ENCODE results near the gene ACRBP.
"Not testable (repeated sequence)": the region's sequence is repeated elsewhere in the genome, so short reads cannot be mapped to it uniquely, and the experiment has no call there.

ACRBP gene

DNA sequence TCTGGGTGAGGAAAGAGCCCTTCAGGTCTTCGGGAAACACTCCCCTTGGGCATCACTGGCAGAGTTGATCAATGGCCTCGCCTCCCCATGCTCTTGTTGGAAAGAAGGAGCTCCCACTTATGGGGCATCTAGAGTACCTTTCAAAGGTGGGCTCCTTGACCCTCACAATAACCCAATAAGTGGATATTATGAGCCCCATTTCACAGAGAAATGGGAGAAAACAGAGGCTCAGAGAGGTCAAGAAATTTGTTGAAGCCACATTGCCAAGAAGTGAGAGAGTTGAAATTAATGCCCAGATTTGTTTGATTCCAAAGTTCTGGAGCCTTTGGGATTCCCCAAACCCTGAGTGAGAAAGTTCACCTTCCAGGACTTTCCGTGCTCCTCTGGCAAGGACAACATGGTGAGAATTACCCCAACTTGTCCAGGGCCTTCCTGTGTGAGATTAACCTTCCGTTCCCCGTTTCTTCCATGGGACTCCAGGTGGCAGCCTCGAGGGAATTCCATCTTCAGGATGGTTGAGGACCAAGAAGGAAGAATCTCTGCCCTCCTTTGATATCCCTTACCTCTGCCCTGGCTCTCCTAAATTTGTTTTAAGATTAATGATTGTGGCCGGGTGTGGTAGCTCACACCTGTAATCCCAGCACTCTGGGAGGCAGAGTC is 32.6 kb downstream of the ACRBP start:
- no peak for FAIRE-seq

DNA sequence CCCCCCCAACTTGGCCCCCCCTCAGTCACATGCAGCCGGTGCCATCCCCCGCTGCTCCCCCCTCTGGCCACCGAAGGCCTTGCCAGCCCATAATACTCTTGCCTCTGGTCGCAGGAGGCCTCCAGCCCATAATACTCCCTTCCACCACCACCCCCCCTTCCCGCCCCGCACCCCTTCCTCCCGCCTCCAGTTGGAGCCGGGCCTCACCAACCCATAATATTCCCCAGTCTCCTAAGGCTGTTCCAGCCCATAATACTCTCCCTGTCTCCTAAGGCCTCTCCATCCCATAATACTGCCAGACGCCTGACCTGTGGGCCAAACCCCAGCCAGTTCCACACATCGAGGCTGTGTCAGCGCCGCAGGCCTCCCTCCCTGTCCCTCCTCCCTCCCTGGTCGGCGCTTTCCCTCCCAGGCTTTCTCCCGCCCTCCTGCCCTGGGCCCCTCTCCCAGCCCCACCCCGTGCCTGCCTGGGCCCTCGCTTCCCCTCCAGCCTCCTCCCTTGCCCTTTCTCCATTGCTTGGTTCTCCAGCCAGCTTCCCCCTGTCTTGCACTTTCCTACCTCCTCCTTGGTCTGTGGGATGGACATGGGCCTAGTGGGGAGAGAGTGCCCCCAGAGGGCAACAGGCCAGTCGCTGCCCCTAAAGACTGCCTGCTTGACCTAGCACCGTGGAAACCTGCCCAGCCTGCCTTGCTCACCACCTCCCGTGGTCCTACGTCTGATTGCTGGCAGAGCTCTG is 33.3 kb downstream of the ACRBP start:
- FAIRE-seq: peak; percentile 94

DNA sequence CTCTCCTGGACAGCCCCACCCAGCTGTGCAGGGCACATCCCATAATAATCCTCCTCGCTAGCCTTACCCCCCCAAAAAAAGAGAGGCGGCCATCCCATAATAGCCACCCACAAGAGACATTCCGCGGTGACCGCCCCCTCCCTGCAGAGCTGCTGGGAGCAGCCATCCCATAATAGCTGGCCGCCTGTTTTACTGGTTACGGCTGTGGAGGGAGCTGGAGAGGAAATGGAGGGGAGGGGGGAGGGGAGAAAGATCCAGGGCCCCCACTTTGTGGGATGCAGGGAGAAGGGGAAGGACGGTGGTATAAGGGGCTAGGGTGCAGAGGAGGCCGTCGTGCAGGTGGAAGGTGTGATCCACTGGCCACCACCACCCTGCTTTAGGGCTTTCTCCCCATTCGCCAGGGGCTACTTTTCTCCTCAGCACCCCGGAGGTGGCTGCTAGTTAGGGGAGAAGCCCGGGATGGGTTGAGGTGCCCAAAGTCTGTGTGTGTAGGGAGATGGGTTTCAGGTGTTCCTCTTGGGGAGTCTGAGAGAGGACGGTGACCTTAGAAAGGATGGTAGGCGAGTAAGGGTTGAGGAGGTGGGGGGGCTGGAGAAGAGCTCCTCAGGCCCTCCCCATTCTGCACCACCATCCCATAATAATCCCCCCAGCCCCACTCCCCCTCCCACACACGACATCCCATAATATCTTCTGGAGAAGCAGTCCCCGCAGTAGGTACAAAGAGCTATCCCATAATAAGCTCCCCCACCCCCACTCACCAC is 34.0 kb downstream of the ACRBP start:
- no peak for FAIRE-seq

DNA sequence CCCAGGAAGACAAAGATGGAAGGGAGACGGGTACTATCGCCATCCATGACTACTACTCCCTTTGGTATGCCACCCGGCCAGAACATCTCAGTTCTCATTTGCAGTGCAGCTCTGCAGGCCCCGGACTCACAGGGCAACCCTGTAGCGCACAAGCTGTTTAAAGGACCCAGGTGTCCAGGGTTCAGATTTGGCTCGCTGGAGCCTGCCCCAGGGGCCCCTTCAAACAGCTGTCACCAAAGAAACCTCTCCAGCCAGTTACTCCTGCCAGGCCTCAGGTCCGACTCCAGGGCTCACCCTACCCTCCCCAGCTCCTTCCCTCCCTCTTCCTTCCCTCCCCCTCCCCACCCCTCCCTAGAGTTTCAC is 34.6 kb downstream of the ACRBP start:
- no peak for FAIRE-seq

DNA sequence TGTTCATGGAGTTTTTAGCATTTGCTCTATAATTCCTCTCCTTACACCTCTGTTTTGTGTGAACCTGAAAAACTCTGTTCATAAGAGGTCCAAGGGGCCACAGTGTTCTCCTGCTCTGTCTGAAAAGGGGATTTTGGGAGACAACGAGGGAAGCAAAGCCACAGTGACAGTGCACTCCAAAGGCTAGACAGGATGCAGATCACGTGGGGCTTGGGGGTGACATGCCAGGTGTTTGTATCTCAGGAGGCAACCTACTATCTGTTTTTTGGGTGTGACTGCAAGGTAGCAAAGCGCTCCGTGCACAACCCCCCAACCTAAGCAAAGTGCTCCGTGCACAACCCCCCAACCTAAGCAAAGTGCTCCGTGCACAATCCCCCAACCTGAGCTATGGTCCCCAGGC is 35.0 kb downstream of the ACRBP start:
- no peak for FAIRE-seq

DNA sequence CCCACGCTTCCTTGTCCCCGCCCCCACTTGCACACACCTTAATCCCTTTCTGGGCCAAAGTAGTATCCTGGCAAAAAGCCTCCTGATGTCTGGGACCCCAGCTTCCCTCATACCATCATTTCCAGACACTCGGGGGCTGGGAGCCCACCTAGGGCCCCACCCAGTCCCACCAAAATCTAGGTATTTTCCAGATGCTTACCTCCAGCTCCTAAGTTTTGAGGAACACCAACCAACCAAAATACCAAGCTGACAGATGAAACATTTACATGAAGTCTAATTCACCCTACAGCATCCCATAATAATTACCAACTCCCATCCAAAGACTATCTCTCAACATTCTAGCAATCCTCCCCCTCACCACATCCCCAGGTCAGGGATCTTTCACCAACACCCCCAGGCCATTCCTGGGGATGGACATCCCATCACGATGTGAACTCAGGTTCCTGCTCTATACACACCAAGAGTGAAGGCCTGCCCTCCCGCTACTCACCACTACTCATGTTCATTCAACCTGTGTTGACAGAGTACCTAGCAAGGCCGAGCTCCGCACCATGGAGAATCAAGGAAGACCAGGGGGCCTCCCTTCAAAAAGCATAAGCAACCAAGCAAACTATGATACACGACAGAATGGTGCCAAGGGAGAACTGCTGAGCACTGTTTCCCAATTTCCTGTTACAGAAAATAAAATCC is 38.5 kb downstream of the ACRBP start:
- peak; percentile 79 for FAIRE-seq

DNA sequence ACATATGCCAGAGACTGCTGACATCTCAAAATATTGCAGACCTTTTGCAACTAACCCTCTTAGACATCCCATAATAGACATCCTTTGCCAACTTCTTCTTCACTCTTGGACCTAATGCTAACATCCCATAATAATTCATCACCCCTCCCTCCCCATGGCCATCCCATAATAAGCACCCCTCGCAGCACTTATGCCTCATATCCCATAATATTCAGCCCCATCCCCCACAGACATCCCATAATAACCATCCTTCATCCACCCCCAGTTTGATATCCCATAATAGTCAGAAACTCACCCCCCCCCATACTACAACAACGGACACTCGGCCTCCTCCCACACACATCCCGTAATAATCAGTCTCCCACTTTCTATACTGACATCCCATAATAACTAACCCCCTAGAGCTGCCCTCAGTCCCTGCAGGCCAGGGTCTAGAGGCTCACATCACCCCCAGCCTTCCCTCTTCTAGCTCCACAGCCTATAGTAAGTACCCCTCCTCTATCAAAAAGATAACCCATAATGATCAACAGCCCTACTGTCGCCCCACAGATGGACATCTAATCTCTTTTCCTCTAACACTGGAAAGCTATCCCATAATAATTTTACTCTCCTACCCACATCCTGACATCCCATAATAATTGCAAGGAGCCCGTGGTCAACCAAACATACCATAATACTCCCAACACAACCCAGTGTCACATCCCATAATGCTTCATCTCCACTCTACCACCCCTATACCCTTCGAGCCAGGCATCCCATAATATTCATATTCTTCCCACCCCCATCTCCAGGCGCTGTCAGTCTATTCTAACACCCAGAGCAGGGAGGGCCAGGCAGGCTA is 39.3 kb downstream of the ACRBP start:
- peak; percentile 99 for FAIRE-seq

DNA sequence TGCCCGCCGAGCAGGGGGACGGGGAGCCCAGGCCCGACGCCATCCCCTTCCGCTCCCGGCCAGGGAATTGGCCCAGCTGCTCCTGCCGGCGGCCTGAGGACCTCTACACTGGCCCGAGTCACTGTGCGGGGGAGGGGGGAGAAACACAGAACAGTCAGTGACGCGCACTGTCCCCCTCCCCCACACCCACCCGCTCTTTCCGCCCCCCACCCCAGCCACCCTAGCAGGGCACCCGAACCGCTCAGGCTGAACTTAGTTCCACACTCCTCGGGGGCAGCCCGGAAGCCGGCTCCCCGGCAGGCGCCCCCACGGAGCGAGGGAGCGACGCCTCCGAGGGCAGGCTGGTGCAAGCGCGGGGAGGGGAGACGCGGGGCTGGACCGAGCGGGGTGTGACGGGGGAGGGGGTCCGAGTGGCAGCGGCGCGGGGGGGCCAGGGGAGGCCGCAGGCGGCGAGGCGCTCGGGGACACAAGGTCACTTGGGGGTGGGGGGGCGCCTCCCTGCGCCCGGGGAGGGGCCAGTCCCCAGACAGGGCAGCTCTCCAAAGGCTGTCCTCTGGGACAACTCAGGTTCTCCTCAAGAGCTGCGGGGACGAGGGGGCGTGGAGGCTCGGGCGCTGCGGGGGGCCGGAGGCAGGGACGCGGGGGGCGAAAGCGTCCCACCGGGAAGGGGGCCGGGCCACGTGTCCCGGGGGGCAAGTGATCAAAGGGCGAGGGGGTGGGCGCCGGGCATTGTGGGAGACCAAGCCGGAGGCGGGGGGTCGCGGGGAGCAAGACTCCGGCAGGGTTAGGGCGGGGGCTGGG is 40.7 kb downstream of the ACRBP start:
- no peak for FAIRE-seq

DNA sequence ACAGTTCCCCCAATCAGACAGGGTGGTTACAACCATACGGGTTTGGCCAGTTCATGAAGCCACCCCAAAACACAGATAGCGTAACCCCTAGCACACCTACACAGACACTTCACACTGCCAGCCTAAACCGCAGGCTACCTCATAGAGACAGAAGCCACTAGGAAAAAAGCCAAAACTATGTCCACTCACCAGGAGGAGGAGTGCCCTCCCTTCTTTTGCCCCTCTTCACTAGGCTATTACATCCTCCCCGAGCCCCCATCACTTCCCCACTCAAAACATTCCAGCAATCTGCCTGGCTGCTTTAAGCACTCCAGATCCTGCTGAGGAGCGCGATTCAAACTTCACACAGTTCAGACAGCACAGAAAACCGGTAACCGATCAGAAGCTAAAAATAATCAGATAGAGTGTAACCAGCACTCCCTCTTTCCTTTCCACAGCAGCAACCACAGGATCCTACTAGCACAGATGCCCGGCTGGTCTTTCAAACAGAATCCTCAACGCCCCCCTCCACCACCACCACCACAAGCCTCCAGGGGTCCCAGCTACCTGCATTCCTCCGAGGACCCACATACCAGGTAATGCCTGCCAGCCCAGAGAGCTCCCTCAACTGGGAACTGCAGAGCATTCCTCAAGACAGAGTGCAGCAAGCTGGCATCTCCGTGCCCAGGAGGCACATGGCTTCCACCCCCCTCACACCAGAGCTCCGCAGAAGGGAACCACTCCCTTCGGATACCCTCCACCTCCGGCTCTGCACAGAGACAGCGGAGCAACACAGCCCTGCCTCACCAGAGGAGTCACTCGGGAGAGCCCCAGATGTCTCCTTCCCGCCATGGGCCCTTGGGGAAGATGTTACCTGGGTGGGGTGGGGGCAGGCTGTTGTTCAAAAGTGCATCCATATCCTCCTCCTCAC is 41.6 kb downstream of the ACRBP start:
- FAIRE-seq: no peak

DNA sequence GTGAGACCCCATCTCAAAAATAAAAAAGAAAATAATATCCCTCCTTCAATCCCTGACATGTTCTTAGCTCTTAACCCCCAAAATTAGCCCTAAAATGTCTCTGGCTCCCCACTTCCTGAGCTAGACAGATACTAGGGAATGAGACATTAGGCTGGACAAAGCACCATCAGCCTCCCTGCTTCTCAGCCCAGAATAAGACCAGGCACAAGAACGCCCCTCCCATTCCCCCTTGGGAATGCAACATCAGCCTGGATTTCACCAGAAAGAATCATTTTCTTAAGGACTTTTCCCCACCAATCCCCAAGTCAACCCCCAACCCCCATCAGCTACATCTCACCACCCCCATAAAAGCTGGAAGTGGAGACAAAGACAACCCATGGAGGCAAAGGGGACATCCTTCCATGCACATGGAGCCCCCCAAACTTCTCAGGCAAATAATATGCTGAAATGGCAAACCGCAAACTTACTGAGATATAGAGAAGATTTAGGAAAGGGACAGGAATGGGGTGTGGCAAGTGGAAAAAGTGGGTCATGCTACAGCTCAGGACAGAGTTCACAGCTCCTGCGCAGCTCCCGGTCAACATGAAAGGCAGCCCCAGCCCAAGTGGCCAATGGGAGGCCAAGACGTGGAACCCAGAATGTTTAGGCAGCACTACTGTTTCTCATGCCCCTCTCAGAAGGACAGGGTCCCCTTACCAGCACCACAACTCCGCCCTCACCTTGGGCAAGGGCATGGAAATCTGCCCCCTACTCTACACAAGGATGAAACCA is 42.8 kb downstream of the ACRBP start:
- no peak for FAIRE-seq

DNA sequence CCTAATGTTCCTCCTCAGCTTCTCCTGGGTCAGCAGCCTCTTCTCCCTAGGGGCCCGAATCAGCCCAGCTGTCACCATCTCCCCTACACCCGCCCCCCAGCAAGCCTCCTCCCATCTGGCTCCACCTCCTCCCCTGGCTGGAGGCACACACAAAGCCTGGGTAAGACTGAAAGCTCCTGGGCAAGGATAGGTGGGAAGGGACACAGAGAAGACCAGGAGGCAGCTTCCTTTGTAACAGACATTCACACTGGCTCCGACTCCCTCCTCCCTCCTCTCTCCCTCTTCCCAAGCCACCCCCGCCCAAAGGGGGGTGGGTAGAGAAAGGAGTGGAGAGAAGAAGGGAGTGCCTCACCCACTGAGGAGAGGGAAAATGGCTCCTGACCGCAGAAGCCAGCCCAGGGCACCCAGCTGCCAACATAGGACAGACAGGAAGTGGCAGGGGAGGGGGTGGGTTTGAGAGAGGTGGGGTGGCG is 44.1 kb downstream of the ACRBP start:
- FAIRE-seq: no peak

DNA sequence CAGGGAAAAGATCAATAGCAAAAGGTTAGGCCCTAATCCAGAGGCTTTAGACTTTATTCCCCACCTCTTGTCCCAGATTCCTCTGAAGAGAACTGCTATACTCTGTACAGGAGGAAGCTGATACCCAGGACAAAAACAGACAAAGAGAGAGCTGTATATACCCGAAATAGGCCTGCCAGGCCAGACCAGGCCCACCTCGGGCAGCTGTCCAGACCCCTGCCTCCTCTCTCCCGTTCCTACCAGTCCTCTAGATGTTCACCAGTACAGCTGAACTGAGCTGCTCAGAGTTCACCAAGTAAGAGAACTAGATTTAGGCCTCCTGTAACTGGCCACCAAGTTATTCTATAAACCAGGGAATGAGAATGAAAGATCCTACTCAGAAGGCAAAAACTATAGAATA is 44.7 kb downstream of the ACRBP start:
- FAIRE-seq: no peak

DNA sequence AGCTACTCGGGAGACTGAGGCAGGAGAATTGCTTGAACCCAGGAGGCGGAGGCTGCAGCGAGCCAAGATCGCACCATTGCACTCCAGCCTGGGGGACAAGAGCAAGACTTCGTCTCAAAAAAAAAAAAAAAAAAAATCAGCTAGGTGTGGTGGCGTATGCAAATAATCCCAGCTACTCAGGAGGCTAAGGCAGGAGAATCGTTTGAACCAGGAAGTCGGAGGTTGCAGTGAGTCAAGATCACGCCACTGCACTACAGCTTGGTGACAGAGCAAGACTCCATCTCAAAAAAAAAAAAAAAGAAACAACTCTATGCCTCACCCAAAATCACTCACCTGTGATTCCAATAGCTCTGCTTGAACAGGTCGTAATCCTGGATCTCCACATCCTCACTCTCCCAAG is 51.6 kb downstream of the ACRBP start:
- not testable (repeated sequence) for FAIRE-seq

DNA sequence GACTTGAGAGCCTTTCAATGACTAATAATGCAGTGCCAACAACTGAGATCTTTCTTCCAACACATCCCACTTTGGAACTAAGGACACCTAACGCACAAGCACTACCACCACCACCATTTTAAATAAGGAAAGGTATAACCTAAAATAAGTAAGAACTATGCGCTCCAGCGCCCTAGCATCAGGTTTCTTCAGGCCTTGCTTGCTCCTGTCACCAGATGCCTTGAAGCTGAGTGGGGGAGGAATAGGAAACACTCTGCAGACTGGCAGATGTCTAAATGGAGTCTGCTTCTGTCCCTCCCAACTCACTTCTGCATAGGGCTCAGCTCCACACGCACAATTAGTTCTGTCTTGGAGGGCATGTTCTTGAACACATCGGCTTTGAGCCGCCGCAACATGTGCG is 55.1 kb downstream of the ACRBP start:
- no peak for FAIRE-seq
